Transverse colon (tissue), 4 donors: Measurements from ENCODE around the gene IL10. TPM values are rescaled to one million over a fixed set of nuclear protein-coding genes. Genes with fewer than 3 reads are reported as not detected.

Source experiments
- DNase-seq: peaks from one replicate; pipeline ENCODE4 v3.0.0-alpha.2; 2019
- H3K27ac ChIP-seq, 4 donors: fragments of 200-600 bp; sonication (generic); 2 replicates each; pipeline ENCODE4 v1.5.1; 2016 to 2018; ENCODE audit warnings: inconsistent platforms in 4 of 4
- H3K27me3 ChIP-seq: fragments of 200-600 bp; sonication (generic); 2 replicates; pipeline ENCODE4 v1.5.1; 2017; ENCODE audit warnings: inconsistent platforms
- H3K36me3 ChIP-seq, 4 donors: fragments of 200-600 bp; sonication (generic); 2 replicates each; pipeline ENCODE4 v1.5.1; 2017 to 2019; ENCODE audit warnings: inconsistent platforms in 4 of 4
- H3K4me1 ChIP-seq, 4 donors: fragments of 200-600 bp; sonication (generic); 2 replicates each; pipeline ENCODE4 v1.5.1; 2017 to 2020; ENCODE audit warnings: inconsistent platforms in 4 of 4
- H3K4me3 ChIP-seq, 4 donors: fragments of 200-600 bp; sonication (generic); 1 replicate in 1 of 4; 2 replicates in 3 of 4; pipeline versions ENCODE4 v1.5.1 to v1.6.1; 2017 to 2019; ENCODE audit warnings: inconsistent platforms in 4 of 4
- H3K9me3 ChIP-seq, 2 donors: fragments of 200-600 bp; sonication (generic); 2 replicates each; pipeline ENCODE4 v1.5.1; 2017 to 2019; ENCODE audit warnings: inconsistent platforms in 2 of 2
- EP300 ChIP-seq: sonication (generic); formaldehyde crosslinking; IDR thresholded peaks from one replicate; pipeline ENCODE4 v1.6.1; 2017; ENCODE audit warnings: antibody characterized with exemption, low read depth
- POLR2A ChIP-seq: fragments of 450-650 bp; IDR thresholded peaks from one replicate; pipeline ENCODE4 v1.6.1; 2016; ENCODE audit warnings: antibody characterized with exemption, mild to moderate bottlenecking, moderate library complexity
- POLR2AphosphoS5 ChIP-seq, 3 donors: sonication (generic); formaldehyde crosslinking; IDR thresholded peaks; one replicate each; pipeline ENCODE4 v1.6.1; 2016; ENCODE audit warnings: antibody characterized with exemption in 3 of 3
- WGBS, 2 donors: methylation state at CpG; one replicate each; pipeline ENCODE4 v1.1.5; 2018; ENCODE audit warnings: low coverage in 1 of 2; 5-methylcytosine and 5-hydroxymethylcytosine counted together
- in situ Hi-C, 4 donors: fragments of 200-750 bp; cut with MboI; loops; one replicate each; pipeline versions ENCODE4 v1.15.0 to v1.15.1; 2017; ENCODE audit warnings: low sequenced_read_pairs in 3 of 4, low pct_ligation_motif_present in 1 of 4, low pct_unique_long_range_greater_than_20kb in 1 of 4
- intact Hi-C: fragments of 100-400 bp; cut with DNase I; formaldehyde crosslinking; loops from one replicate; pipeline ENCODE4 v1.15.1; 2023; ENCODE audit warnings: low total_unique reads
- total RNA-seq, 4 donors: library from RNA; depleted of rRNA; stranded (reverse); fragments of >200 nt; gene quantifications; one replicate each; pipeline ENCODE4 v1.1.0, GENCODE V29; 2016
- TF ChIP-seq, protein P1 (sequence below), 5 experiments: fragments of 200-600 bp in 3 of 5; fragments of 450-650 bp in 2 of 5; sonication (generic) in 3 of 5; IDR thresholded peaks; 1 replicate in 2 of 5; 2 replicates in 3 of 5; pipeline ENCODE4 v1.5.1; 2016 to 2017; ENCODE audit warnings: antibody characterized with exemption in 5 of 5, inconsistent platforms in 3 of 5, mild to moderate bottlenecking in 2 of 5, moderate library complexity in 1 of 5

IL10 gene
- total RNA-seq = 1 to 10 TPM in 2 of 4 donors, not detected in 2; 1.6 to 4.4 TPM

DNA sequence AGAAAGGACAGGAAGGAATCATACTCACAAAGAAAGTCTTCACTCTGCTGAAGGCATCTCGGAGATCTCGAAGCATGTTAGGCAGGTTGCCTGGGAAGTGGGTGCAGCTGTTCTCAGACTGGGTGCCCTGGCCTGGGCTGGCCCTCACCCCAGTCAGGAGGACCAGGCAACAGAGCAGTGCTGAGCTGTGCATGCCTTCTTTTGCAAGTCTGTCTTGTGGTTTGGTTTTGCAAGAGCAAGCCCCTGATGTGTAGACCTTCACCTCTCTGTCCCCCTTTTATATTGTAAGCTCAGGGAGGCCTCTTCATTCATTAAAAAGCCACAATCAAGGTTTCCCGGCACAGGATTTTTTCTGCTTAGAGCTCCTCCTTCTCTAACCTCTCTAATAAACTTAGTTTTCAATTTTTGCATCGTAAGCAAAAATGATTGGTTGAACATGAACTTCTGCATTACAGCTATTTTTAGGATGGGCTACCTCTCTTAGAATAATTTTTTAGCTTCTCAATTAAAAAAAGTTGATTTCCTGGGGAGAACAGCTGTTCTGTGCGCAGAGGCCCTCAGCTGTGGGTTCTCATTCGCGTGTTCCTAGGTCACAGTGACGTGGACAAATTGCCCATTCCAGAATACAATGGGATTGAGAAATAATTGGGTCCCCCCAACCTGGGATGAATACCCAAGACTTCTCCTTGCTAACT is at the start of gene IL10:
IL10 (minus strand) TSS at position 252 of the 695 bp plus-strand sequence; CDS start at position 193, 59 bp downstream.
- Histone ChIP-seq H3K36me3 (no peaks in the 10 kb centered on the region), H3K27me3 (peaks cover 7% of the 10 kb centered on the region), H3K9me3 (no peaks in the 10 kb centered on the region), H3K4me1 (peaks cover 0 to 8% (median 0%) of the 10 kb centered on the region in 4 donors), H3K27ac (peak within 1 kb of the TSS; percentile 15 to 51 (median 31)), H3K4me3 (no peak within 1 kb of the TSS)
- intact Hi-C loops = no loop called here
- WGBS, 2 donors = 81% methylated on average over 4 to 8 of the region's 8 CpGs
- in situ Hi-C loops = no loop called here
- DNase-seq = peak; percentile 20
- peak; percentile 26 for TF ChIP-seq POLR2A
- no peak for TF ChIP-seq EP300

GRCh38 chr1:206821493-206821892 is 49.2 kb upstream of the IL10 start:
- no peak for DNase-seq
- 14 to 76% methylated on average over 1 to 4 of the region's 4 CpGs for WGBS, 2 donors
- Histone ChIP-seq H3K4me3 (no peak overlapping the region), H3K9me3 (no peaks in the 10 kb centered on the region), H3K27ac (no peak overlapping the region), H3K4me1 (peaks cover 0 to 4% (median 0%) of the 10 kb centered on the region in 4 donors), H3K36me3 (no peaks in the 10 kb centered on the region), H3K27me3 (no peaks in the 10 kb centered on the region)
- TF ChIP-seq EP300 = no peak
- intact Hi-C loops = no loop called here
- in situ Hi-C loops = no loop called here

GRCh38 chr1:206816390-206817287 is 44.3 kb upstream of the IL10 start:
- Histone ChIP-seq H3K27me3 (no peaks in the 10 kb centered on the region), H3K36me3 (no peaks in the 10 kb centered on the region), H3K9me3 (peaks cover 5 to 9% of the 10 kb centered on the region in 2 donors), H3K27ac (no peak overlapping the region), H3K4me1 (no peaks in the 10 kb centered on the region), H3K4me3 (no peak overlapping the region)
- in situ Hi-C loops = loop anchor here in 1 of 4 donors (10.0 kb wide), 1 partner anchor 98 kb away; no protein-coding TSS in a partner anchor
- no peak for DNase-seq
- intact Hi-C loops = no loop called here
- TF ChIP-seq POLR2AphosphoS5 (IDR thresholded peaks at IDR 0.05) (no peak), POLR2A (no peak), EP300 (no peak)
- TF ChIP-seq, protein P1, sequence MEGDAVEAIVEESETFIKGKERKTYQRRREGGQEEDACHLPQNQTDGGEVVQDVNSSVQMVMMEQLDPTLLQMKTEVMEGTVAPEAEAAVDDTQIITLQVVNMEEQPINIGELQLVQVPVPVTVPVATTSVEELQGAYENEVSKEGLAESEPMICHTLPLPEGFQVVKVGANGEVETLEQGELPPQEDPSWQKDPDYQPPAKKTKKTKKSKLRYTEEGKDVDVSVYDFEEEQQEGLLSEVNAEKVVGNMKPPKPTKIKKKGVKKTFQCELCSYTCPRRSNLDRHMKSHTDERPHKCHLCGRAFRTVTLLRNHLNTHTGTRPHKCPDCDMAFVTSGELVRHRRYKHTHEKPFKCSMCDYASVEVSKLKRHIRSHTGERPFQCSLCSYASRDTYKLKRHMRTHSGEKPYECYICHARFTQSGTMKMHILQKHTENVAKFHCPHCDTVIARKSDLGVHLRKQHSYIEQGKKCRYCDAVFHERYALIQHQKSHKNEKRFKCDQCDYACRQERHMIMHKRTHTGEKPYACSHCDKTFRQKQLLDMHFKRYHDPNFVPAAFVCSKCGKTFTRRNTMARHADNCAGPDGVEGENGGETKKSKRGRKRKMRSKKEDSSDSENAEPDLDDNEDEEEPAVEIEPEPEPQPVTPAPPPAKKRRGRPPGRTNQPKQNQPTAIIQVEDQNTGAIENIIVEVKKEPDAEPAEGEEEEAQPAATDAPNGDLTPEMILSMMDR (IDR thresholded peaks at IDR 0.05) = no peak
- WGBS, 2 donors = 67 to 71% methylated on average over 4 of the region's 4 CpGs

GRCh38 chr1:206814716-206815341 is 42.5 kb upstream of the IL10 start:
- no peaks in the 10 kb centered on the region for H3K36me3 ChIP-seq
- intact Hi-C loops (no loop called here), in situ Hi-C loops (loop anchor here in 1 of 4 donors (10.0 kb wide), 1 partner anchor 100 kb away; no protein-coding TSS in a partner anchor)
- no peaks in the 10 kb centered on the region for H3K4me1 ChIP-seq
- no peak overlapping the region for H3K4me3 ChIP-seq
- peaks cover 5 to 9% of the 10 kb centered on the region in 2 donors for H3K9me3 ChIP-seq
- TF ChIP-seq, protein P1 (IDR thresholded peaks at IDR 0.05) = no peak
- TF ChIP-seq EP300 = no peak
- no peak for TF ChIP-seq POLR2A
- TF ChIP-seq POLR2AphosphoS5 (IDR thresholded peaks at IDR 0.05) = no peak
- WGBS, 2 donors = 58 to 63% methylated on average over 1 to 2 of the region's 2 CpGs
- H3K27me3 ChIP-seq = no peaks in the 10 kb centered on the region
- no peak for DNase-seq
- H3K27ac ChIP-seq = no peak overlapping the region
